Neural cell (in vitro differentiated cells): Measurements from ENCODE around the gene CSNK1A1L. TPM values are rescaled to one million over a fixed set of nuclear protein-coding genes. Genes with fewer than 3 reads are reported as not detected.

Experiments used
- H2AFZ ChIP-seq: fragments of 200-600, 300-800 bp; sonication (generic), shearing (Covaris generic); 2 replicates; pipeline ENCODE4 v1.6.0; 2014; ENCODE audit warnings: low read depth, mild to moderate bottlenecking, antibody characterized with exemption, low read length, moderate library complexity
- H3F3A ChIP-seq: fragments of 200-600 bp; shearing (Covaris generic); 2 replicates; pipeline ENCODE4 v1.6.1; 2016; ENCODE audit warnings: mild to moderate bottlenecking, moderate library complexity, mixed read lengths, antibody characterized with exemption, low read length; ENCODE audit not compliant: insufficient read depth, poor library complexity, severe bottlenecking
- H3K27ac ChIP-seq: fragments of 200-600, 300-800 bp; sonication (generic), shearing (Covaris generic); 2 replicates; pipeline ENCODE4 v1.5.1; 2014; ENCODE audit warnings: mild to moderate bottlenecking, low read length, moderate library complexity
- H3K27me3 ChIP-seq: fragments of 300-800, 200-600 bp; sonication (generic), shearing (Covaris generic); 2 replicates; pipeline ENCODE4 v1.6.0; 2014; ENCODE audit warnings: mild to moderate bottlenecking, low read depth, low read length, moderate library complexity; ENCODE audit not compliant: insufficient read depth
- H3K36me3 ChIP-seq: fragments of 300-800, 200-600 bp; sonication (generic), shearing (Covaris generic); 2 replicates; pipeline ENCODE4 v1.5.1; 2014; ENCODE audit warnings: mild to moderate bottlenecking, antibody characterized with exemption, low read length, moderate library complexity; ENCODE audit not compliant: insufficient read depth
- H3K4me2 ChIP-seq: fragments of 300-800, 200-600 bp; sonication (generic), shearing (Covaris generic); 2 replicates; pipeline ENCODE4 v1.6.0; 2014; ENCODE audit warnings: mild to moderate bottlenecking, low read length
- H3K4me3 ChIP-seq: fragments of 300-800, 200-600 bp; sonication (generic), shearing (Covaris generic); 2 replicates; pipeline ENCODE4 v1.5.1; 2014; ENCODE audit warnings: mild to moderate bottlenecking, low read length, moderate library complexity
- H3K79me2 ChIP-seq: fragments of 200-600 bp; shearing (Covaris generic); replicated peaks from 2 replicates; pipeline ENCODE4 v1.6.0; 2014; ENCODE audit warnings: mild to moderate bottlenecking, low read length, moderate library complexity; ENCODE audit not compliant: insufficient read depth
- H3K9ac ChIP-seq: fragments of 300-800, 200-600 bp; sonication (generic), shearing (Covaris generic); 2 replicates; pipeline ENCODE4 v1.6.1; 2016; ENCODE audit warnings: mild to moderate bottlenecking, low read length, mixed read lengths
- H3K9me2 ChIP-seq: fragments of 200-600 bp; shearing (Covaris generic); 2 replicates; pipeline ENCODE4 v1.6.1; 2016; ENCODE audit warnings: mild to moderate bottlenecking, low read length, mixed read lengths; ENCODE audit not compliant: insufficient read depth
- H3K9me3 ChIP-seq: fragments of 200-600, 300-800 bp; sonication (generic), shearing (Covaris generic); 2 replicates; pipeline ENCODE4 v1.6.1; 2016; ENCODE audit warnings: mild to moderate bottlenecking, mixed run types, low read length, moderate library complexity, mixed read lengths
- H4K20me1 ChIP-seq: fragments of 200-600 bp; shearing (Covaris generic); 2 replicates; pipeline ENCODE4 v1.6.1; 2016; ENCODE audit warnings: mild to moderate bottlenecking, mixed run types; ENCODE audit not compliant: insufficient read depth
- CTCF ChIP-seq: fragments of 450-650 bp; IDR thresholded peaks from 2 replicates; pipeline ENCODE4 v1.5.1; 2014; ENCODE audit warnings: antibody characterized with exemption, mild to moderate bottlenecking, moderate library complexity; ENCODE audit not compliant: poor library complexity, severe bottlenecking
- EP300 ChIP-seq: fragments of 450-650 bp; conservative IDR thresholded peaks from 2 replicates; pipeline ENCODE4 v1.6.1; 2014; ENCODE audit warnings: antibody characterized with exemption, mild to moderate bottlenecking, moderate library complexity; ENCODE audit not compliant: poor library complexity, severe bottlenecking
- EZH2 ChIP-seq: fragments of 200-600, 300-800 bp; shearing (Covaris generic), sonication (generic); IDR thresholded peaks from 2 replicates; pipeline ENCODE4 v1.6.1; 2014; ENCODE audit warnings: antibody characterized with exemption, low read length, borderline replicate concordance, mild to moderate bottlenecking; ENCODE audit not compliant: insufficient read depth, poor library complexity, severe bottlenecking
- MXI1 ChIP-seq: fragments of 450-650 bp; conservative IDR thresholded peaks from 2 replicates; pipeline ENCODE4 v1.6.1; 2014; ENCODE audit warnings: antibody characterized with exemption, mild to moderate bottlenecking; ENCODE audit not compliant: poor library complexity, severe bottlenecking
- POLR2AphosphoS5 ChIP-seq: IDR thresholded peaks from 2 replicates; pipeline ENCODE4 v1.6.1; 2012
- RAD21 ChIP-seq: fragments of 450-650 bp; conservative IDR thresholded peaks from 2 replicates; pipeline ENCODE4 v1.6.1; 2014; ENCODE audit warnings: antibody characterized with exemption, mild to moderate bottlenecking, moderate library complexity
- SMC3 ChIP-seq: fragments of 450-650 bp; conservative IDR thresholded peaks from 2 replicates; pipeline ENCODE4 v1.6.1; 2014; ENCODE audit warnings: antibody characterized with exemption, mild to moderate bottlenecking, moderate library complexity; ENCODE audit not compliant: poor library complexity
- TAF1 ChIP-seq: IDR thresholded peaks from 2 replicates; pipeline ENCODE4 v1.6.1; 2012; ENCODE audit warnings: low read depth
- polyA plus RNA-seq: library from polyadenylated mRNA; depleted of rRNA; stranded (reverse); fragments of >200 nt; gene quantifications from 2 replicates; pipeline ENCODE4 v1.2.3, GENCODE V29; 2014
- TF ChIP-seq, protein P1 (sequence below): IDR thresholded peaks from 2 replicates; pipeline ENCODE4 v1.6.1; 2012; ENCODE audit warnings: borderline replicate concordance

CSNK1A1L gene
- polyA plus RNA-seq, 1 donor from 2014 or later: not detected

DNA sequence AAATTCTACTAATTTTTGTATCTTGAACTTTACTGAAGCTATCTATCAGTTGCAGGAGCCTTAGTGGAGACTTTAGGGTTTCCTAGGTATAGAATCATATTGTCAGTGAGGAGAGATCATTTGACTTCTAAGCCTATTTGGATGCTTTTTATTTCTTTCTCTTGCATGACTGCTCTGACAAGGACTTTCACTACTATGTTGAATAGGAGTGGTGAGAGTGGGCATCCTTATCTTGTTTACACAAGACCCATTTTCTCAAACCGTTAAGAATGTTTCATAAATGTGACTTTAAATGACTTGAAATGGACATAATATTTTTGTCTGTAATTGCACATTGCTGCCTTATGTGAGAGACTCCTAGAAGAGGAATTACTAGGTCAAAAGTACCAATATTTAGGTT lies 17.9 kb upstream of the CSNK1A1L start:
- H4K20me1 ChIP-seq: no peaks in the 10 kb centered on the region
- no peak overlapping the region for H2AFZ ChIP-seq
- H3K79me2 ChIP-seq: no peaks in the 10 kb centered on the region
- TF ChIP-seq MXI1 (no peak), CTCF (no peak), EZH2 (no peak), RAD21 (no peak), EP300 (no peak)
- TF ChIP-seq, protein P1, sequence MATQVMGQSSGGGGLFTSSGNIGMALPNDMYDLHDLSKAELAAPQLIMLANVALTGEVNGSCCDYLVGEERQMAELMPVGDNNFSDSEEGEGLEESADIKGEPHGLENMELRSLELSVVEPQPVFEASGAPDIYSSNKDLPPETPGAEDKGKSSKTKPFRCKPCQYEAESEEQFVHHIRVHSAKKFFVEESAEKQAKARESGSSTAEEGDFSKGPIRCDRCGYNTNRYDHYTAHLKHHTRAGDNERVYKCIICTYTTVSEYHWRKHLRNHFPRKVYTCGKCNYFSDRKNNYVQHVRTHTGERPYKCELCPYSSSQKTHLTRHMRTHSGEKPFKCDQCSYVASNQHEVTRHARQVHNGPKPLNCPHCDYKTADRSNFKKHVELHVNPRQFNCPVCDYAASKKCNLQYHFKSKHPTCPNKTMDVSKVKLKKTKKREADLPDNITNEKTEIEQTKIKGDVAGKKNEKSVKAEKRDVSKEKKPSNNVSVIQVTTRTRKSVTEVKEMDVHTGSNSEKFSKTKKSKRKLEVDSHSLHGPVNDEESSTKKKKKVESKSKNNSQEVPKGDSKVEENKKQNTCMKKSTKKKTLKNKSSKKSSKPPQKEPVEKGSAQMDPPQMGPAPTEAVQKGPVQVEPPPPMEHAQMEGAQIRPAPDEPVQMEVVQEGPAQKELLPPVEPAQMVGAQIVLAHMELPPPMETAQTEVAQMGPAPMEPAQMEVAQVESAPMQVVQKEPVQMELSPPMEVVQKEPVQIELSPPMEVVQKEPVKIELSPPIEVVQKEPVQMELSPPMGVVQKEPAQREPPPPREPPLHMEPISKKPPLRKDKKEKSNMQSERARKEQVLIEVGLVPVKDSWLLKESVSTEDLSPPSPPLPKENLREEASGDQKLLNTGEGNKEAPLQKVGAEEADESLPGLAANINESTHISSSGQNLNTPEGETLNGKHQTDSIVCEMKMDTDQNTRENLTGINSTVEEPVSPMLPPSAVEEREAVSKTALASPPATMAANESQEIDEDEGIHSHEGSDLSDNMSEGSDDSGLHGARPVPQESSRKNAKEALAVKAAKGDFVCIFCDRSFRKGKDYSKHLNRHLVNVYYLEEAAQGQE: no peak
- no peak overlapping the region for H3K4me2 ChIP-seq
- no peak overlapping the region for H3K9ac ChIP-seq
- H3K27ac ChIP-seq: no peak overlapping the region
- no peaks in the 10 kb centered on the region for H3K9me2 ChIP-seq
- H3F3A ChIP-seq: no peaks in the 10 kb centered on the region
- H3K9me3 ChIP-seq: no peaks in the 10 kb centered on the region
- H3K36me3 ChIP-seq: no peaks in the 10 kb centered on the region
- H3K4me3 ChIP-seq: no peak overlapping the region
- no peaks in the 10 kb centered on the region for H3K27me3 ChIP-seq

DNA sequence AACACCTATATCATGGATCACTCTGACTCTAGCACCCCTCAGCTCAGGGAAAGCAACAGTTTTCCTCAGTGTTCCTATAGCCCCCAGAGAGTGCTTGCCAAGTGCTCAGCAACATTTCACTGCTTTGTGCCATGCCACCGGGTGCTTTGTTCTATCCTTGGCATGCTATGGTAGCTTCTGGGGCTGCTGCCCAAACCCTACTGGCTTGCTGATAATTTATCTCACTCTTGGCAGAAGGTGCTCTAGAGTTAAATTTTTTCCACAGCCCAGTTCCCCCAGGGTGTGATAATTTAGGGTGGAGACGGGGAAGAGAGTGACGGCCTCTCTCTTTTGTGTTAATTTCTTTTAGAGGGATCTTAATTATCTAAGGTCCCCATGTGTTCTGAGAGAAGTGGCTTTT lies 12.6 kb upstream of the CSNK1A1L start:
- Histone ChIP-seq H3K9me3 (no peaks in the 10 kb centered on the region), H3K27me3 (no peaks in the 10 kb centered on the region), H3K9me2 (no peaks in the 10 kb centered on the region), H3K36me3 (no peaks in the 10 kb centered on the region), H4K20me1 (no peaks in the 10 kb centered on the region), H3K27ac (no peak overlapping the region), H3K79me2 (no peaks in the 10 kb centered on the region), H2AFZ (no peak overlapping the region), H3K4me2 (no peak overlapping the region), H3K9ac (no peak overlapping the region), H3F3A (no peaks in the 10 kb centered on the region), H3K4me3 (no peak overlapping the region)
- TF ChIP-seq RAD21 (no peak), TAF1 (no peak), CTCF (no peak), MXI1 (no peak), POLR2AphosphoS5 (no peak), EZH2 (no peak), SMC3 (no peak), EP300 (no peak)
- TF ChIP-seq, protein P1: no peak
